Large intestine (tissue), 3 donors: ENCODE measurements around the gene FRY. TPM values are rescaled to one million over a fixed set of nuclear protein-coding genes. Genes with fewer than 3 reads are reported as not detected.

Source experiments
- DNase-seq, 2 donors: peaks; one replicate each; pipeline versions ENCODE4 v3.0.0 to v3.0.0-alpha.2; 2013
- H3K27ac ChIP-seq: one replicate; pipeline ENCODE4 v1.5.1; 2013; ENCODE audit warnings: low read length
- H3K27me3 ChIP-seq: 2 replicates; pipeline ENCODE4 v1.6.1; 2013; ENCODE audit warnings: low read length; ENCODE audit not compliant: control insufficient read depth, insufficient read depth
- H3K36me3 ChIP-seq: 2 replicates; pipeline ENCODE4 v1.6.1; 2013; ENCODE audit warnings: low read length; ENCODE audit not compliant: control insufficient read depth, insufficient read depth
- H3K4me1 ChIP-seq: one replicate; pipeline ENCODE4 v1.6.1; 2013; ENCODE audit warnings: low read length; ENCODE audit not compliant: control insufficient read depth, insufficient read depth
- H3K4me3 ChIP-seq: one replicate; pipeline ENCODE4 v1.5.1; 2013; ENCODE audit warnings: low read length
- H3K9me3 ChIP-seq: one replicate; pipeline ENCODE4 v1.6.1; 2013; ENCODE audit warnings: mild to moderate bottlenecking, low read depth, low read length, moderate library complexity; ENCODE audit not compliant: control insufficient read depth
- WGBS: methylation state at CpG from one replicate; pipeline ENCODE4 v1.1.5; 2013; ENCODE audit warnings: low lambda C conversion rate; ENCODE audit not compliant: insufficient coverage; 5-methylcytosine and 5-hydroxymethylcytosine counted together
- polyA plus RNA-seq: library from polyadenylated mRNA; unstranded; fragments of 120-200 nt; gene quantifications from one replicate; pipeline ENCODE4 v1.2.1, GENCODE V29; 2013

Gene FRY
- polyA plus RNA-seq, 1 donor: 12.4 TPM

- Histone ChIP-seq H3K27ac (no peak overlapping the region), H3K36me3 (no peaks in the 10 kb centered on the region), H3K9me3 (no peaks in the 10 kb centered on the region), H3K4me3 (no peak overlapping the region), H3K4me1 (no peaks in the 10 kb centered on the region), H3K27me3 (no peaks in the 10 kb centered on the region)
- DNase-seq: no peak
- 60% methylated on average over 1 of the region's 5 CpGs for WGBS
Measured at GRCh38 chr13:32225481-32225931, 193.9 kb downstream of the FRY start.

- Histone ChIP-seq H3K27ac (no peak overlapping the region), H3K36me3 (no peaks in the 10 kb centered on the region), H3K9me3 (no peaks in the 10 kb centered on the region), H3K4me1 (no peaks in the 10 kb centered on the region), H3K4me3 (no peak overlapping the region), H3K27me3 (no peaks in the 10 kb centered on the region)
- WGBS: no CpG with 5 or more reads among the region's 5 CpGs
- no peak for DNase-seq
Measured at GRCh38 chr13:32228330-32229041, 196.9 kb downstream of the FRY start.

- DNase-seq: no peak
- Histone ChIP-seq H3K4me3 (no peak overlapping the region), H3K36me3 (no peaks in the 10 kb centered on the region), H3K27me3 (no peaks in the 10 kb centered on the region), H3K4me1 (no peaks in the 10 kb centered on the region), H3K9me3 (no peaks in the 10 kb centered on the region), H3K27ac (no peak overlapping the region)
- no CpG with 5 or more reads among the region's 3 CpGs for WGBS
Measured at GRCh38 chr13:32229443-32229842, 197.9 kb downstream of the FRY start.

GRCh38 chr13:32232263-32232662 is 200.7 kb downstream of the FRY start:
- no peaks in the 10 kb centered on the region for H3K27me3 ChIP-seq
- WGBS: no CpG with 5 or more reads among the region's 3 CpGs

GRCh38 chr13:32233062-32233461 is 201.5 kb downstream of the FRY start:
- H3K4me1 ChIP-seq: no peaks in the 10 kb centered on the region
- no peaks in the 10 kb centered on the region for H3K36me3 ChIP-seq
- DNase-seq: no peak
- H3K9me3 ChIP-seq: no peaks in the 10 kb centered on the region
- H3K27me3 ChIP-seq: no peaks in the 10 kb centered on the region
- H3K4me3 ChIP-seq: no peak overlapping the region
- WGBS: no CpG with 5 or more reads among the region's 2 CpGs
- no peak overlapping the region for H3K27ac ChIP-seq

More at GRCh38 chr13:32232263-32232662, 200.7 kb downstream of the FRY start:
- H3K36me3 ChIP-seq: no peaks in the 10 kb centered on the region
- H3K4me3 ChIP-seq: no peak overlapping the region
- H3K9me3 ChIP-seq: no peaks in the 10 kb centered on the region
- H3K4me1 ChIP-seq: no peaks in the 10 kb centered on the region
- H3K27ac ChIP-seq: no peak overlapping the region
- DNase-seq: no peak

GRCh38 chr13:32234914-32235313 is 203.3 kb downstream of the FRY start:
- Histone ChIP-seq H3K27ac (no peak overlapping the region), H3K27me3 (no peaks in the 10 kb centered on the region), H3K9me3 (no peaks in the 10 kb centered on the region), H3K4me3 (no peak overlapping the region), H3K4me1 (no peaks in the 10 kb centered on the region), H3K36me3 (no peaks in the 10 kb centered on the region)
- no peak for DNase-seq
- no CpG with 5 or more reads among the region's 2 CpGs for WGBS

- H3K4me3 ChIP-seq: no peak overlapping the region
- no CpG with 5 or more reads among the region's 6 CpGs for WGBS
- DNase-seq: no peak
- H3K27me3 ChIP-seq: no peaks in the 10 kb centered on the region
- no peak overlapping the region for H3K27ac ChIP-seq
- H3K4me1 ChIP-seq: no peaks in the 10 kb centered on the region
- no peaks in the 10 kb centered on the region for H3K9me3 ChIP-seq
- no peaks in the 10 kb centered on the region for H3K36me3 ChIP-seq
Measured at GRCh38 chr13:32237681-32238080, 206.1 kb downstream of the FRY start.

- Histone ChIP-seq H3K9me3 (no peaks in the 10 kb centered on the region), H3K4me3 (no peak overlapping the region), H3K36me3 (no peaks in the 10 kb centered on the region), H3K27ac (no peak overlapping the region), H3K4me1 (peaks cover 3% of the 10 kb centered on the region), H3K27me3 (no peaks in the 10 kb centered on the region)
- DNase-seq: no peak
- WGBS: 100% methylated on average over 1 of the region's 5 CpGs
Measured at GRCh38 chr13:32243695-32244094, 212.1 kb downstream of the FRY start.

GRCh38 chr13:32245555-32245954 is 214.0 kb downstream of the FRY start:
- Histone ChIP-seq H3K27me3 (no peaks in the 10 kb centered on the region), H3K4me3 (no peak overlapping the region), H3K36me3 (peaks cover 2% of the 10 kb centered on the region), H3K27ac (no peak overlapping the region), H3K9me3 (no peaks in the 10 kb centered on the region), H3K4me1 (peaks cover 3% of the 10 kb centered on the region)
- WGBS: no CpG with 5 or more reads among the region's 5 CpGs
- DNase-seq: no peak

GRCh38 chr13:32246468-32246867 is 214.9 kb downstream of the FRY start:
- Histone ChIP-seq H3K27ac (no peak overlapping the region), H3K27me3 (no peaks in the 10 kb centered on the region), H3K4me3 (no peak overlapping the region), H3K9me3 (no peaks in the 10 kb centered on the region), H3K36me3 (peaks cover 2% of the 10 kb centered on the region), H3K4me1 (peaks cover 3% of the 10 kb centered on the region)
- peak; percentile 37 to 54 for DNase-seq
- 29% methylated on average over 1 of the region's 2 CpGs for WGBS

- no peaks in the 10 kb centered on the region for H3K9me3 ChIP-seq
- H3K4me3 ChIP-seq: no peak overlapping the region
- H3K4me1 ChIP-seq: peaks cover 6% of the 10 kb centered on the region
- peaks cover 2% of the 10 kb centered on the region for H3K36me3 ChIP-seq
- no CpG with 5 or more reads among the region's 1 CpG for WGBS
- H3K27me3 ChIP-seq: no peaks in the 10 kb centered on the region
- H3K27ac ChIP-seq: no peak overlapping the region
- no peak for DNase-seq
Measured at GRCh38 chr13:32247887-32248286, 216.3 kb downstream of the FRY start.
